WTC11 (cell line): ENCODE results near the gene ALDH16A1.

Experiments used
- AFF4 ChIP-seq: sonication (generic); formaldehyde crosslinking; IDR thresholded peaks from 2 replicates; pipeline ENCODE4 v1.8.1; 2023; ENCODE audit warnings: mild to moderate bottlenecking, missing genetic modification reagents, borderline replicate concordance
- CREM ChIP-seq: sonication (generic); formaldehyde crosslinking; IDR thresholded peaks from 2 replicates; pipeline ENCODE4 v1.8.1; 2022; ENCODE audit warnings: mild to moderate bottlenecking, missing genetic modification reagents, moderate library complexity
- CTCF ChIP-seq: fragments of 200-600 bp; IDR thresholded peaks from 2 replicates; pipeline ENCODE4 v1.8.0; 2022; ENCODE audit warnings: antibody characterized with exemption
- FOXP4 ChIP-seq: sonication (generic); formaldehyde crosslinking; IDR thresholded peaks from 2 replicates; pipeline ENCODE4 v1.8.0; 2022; ENCODE audit warnings: mild to moderate bottlenecking, missing genetic modification reagents
- PRRX2 ChIP-seq: fragments of 250-450 bp; sonication (Bioruptor Pico); IDR thresholded peaks from 2 replicates; pipeline ENCODE4 v1.8.0; 2021; ENCODE audit warnings: mild to moderate bottlenecking
- ZNF532 ChIP-seq: fragments of 250-450 bp; sonication (Bioruptor Pico); IDR thresholded peaks from 2 replicates; pipeline ENCODE4 v1.9.0; 2021; ENCODE audit warnings: mild to moderate bottlenecking, borderline replicate concordance

- no peak for TF ChIP-seq ZNF532
- TF ChIP-seq FOXP4 (CRISPR knock-in tag), result no peak
- no peak for TF ChIP-seq CTCF
- no peak for TF ChIP-seq CREM (CRISPR knock-in tag)
- TF ChIP-seq AFF4 (CRISPR knock-in tag), result no peak
- TF ChIP-seq PRRX2 (CRISPR knock-in tag), result no peak
Observed at GRCh38 chr19:49423071-49423984, 29.7 kb upstream of the ALDH16A1 start, which contains the start of gene PTH2.
